Upper lobe of left lung (tissue), 6 donors: Measurements from ENCODE around the gene TTPAL. TPM values are rescaled to one million over a fixed set of nuclear protein-coding genes. Genes with fewer than 3 reads are reported as not detected.

Source experiments
- ATAC-seq, 2 donors: fragments of 200-7000 bp; cut with Tn5 transposase; one replicate each; pipeline ENCODE4 v1.9.1; 2022; ENCODE audit warnings: mild to moderate bottlenecking in 2 of 2, moderate library complexity in 2 of 2; ENCODE audit not compliant: low FRiP score in 2 of 2
- DNase-seq, 2 donors: peaks; one replicate each; pipeline ENCODE4 v3.0.0-alpha.2; 2019 to 2020
- H3K27ac ChIP-seq, 4 donors: fragments of 200-600 bp; sonication (generic); one replicate each; pipeline ENCODE4 v1.5.1; 2016 to 2019
- H3K27me3 ChIP-seq, 4 donors: fragments of 200-600 bp; sonication (generic); one replicate each; pipeline ENCODE4 v1.5.1; 2017 to 2019
- H3K36me3 ChIP-seq, 4 donors: fragments of 200-600 bp; sonication (generic); one replicate each; pipeline ENCODE4 v1.5.1; 2016 to 2019
- H3K4me1 ChIP-seq, 4 donors: fragments of 200-600 bp; sonication (generic); one replicate each; pipeline ENCODE4 v1.5.1; 2018 to 2019
- H3K4me3 ChIP-seq, 4 donors: fragments of 200-600 bp; sonication (generic); one replicate each; pipeline ENCODE4 v1.5.1; 2017 to 2019; ENCODE audit warnings: mild to moderate bottlenecking in 2 of 4, moderate library complexity in 1 of 4
- H3K9me3 ChIP-seq, 4 donors: fragments of 200-600 bp; sonication (generic); one replicate each; pipeline ENCODE4 v1.5.1; 2018 to 2019
- CTCF ChIP-seq, 6 experiments: fragments of 450-650 bp in 4 of 6; fragments of 200-600 bp in 2 of 6; sonication (generic) in 2 of 6; IDR thresholded peaks; one replicate each; pipeline ENCODE4 v1.5.1; 2016 to 2019; ENCODE audit warnings: antibody characterized with exemption in 6 of 6
- EP300 ChIP-seq, 4 donors: sonication (generic); formaldehyde crosslinking; IDR thresholded peaks; one replicate each; pipeline ENCODE4 v1.5.1; 2017; ENCODE audit warnings: antibody characterized with exemption in 4 of 4, control low read depth in 2 of 4
- POLR2A ChIP-seq, 4 donors: fragments of 450-650 bp; IDR thresholded peaks; one replicate each; pipeline ENCODE4 v1.5.1; 2016 to 2017; ENCODE audit warnings: antibody characterized with exemption in 4 of 4, mild to moderate bottlenecking in 2 of 4
- POLR2AphosphoS5 ChIP-seq, 2 donors: sonication (generic); formaldehyde crosslinking; IDR thresholded peaks; one replicate each; pipeline ENCODE4 v1.5.1; 2017; ENCODE audit warnings: antibody characterized with exemption in 2 of 2
- WGBS, 2 donors: methylation state at CpG; one replicate each; pipeline ENCODE4 v1.1.5; 2017 to 2018; 5-methylcytosine and 5-hydroxymethylcytosine counted together
- total RNA-seq, 6 donors: library from RNA; depleted of rRNA in 4 of 6; stranded (reverse); fragments of >200 nt in 4 of 6; gene quantifications; one replicate each; pipeline versions ENCODE4 v1.1.0 to v1.2.1, GENCODE V29; 2016 to 2021
- donor health status: DM: no; HTN: no; CAD: no; lungs with moderate emphysema.
- donor health status: DM: no; HTN: yes; CAD: no; lungs with severe emphysema.

Gene TTPAL
- total RNA-seq, 6 donors from 2014 or later: 9.4 to 12.2 (median 10.2) TPM

- no peak for DNase-seq
- no peaks in the 10 kb centered on the region for H3K36me3 ChIP-seq
- H3K9me3 ChIP-seq: no peaks in the 10 kb centered on the region
- no peak for TF ChIP-seq CTCF (IDR thresholded peaks at IDR 0.05)
- TF ChIP-seq POLR2A (IDR thresholded peaks at IDR 0.05): no peak
- TF ChIP-seq POLR2AphosphoS5 (IDR thresholded peaks at IDR 0.05): no peak
- no peak for TF ChIP-seq EP300 (IDR thresholded peaks at IDR 0.05)
- H3K4me3 ChIP-seq: no peak overlapping the region
- no peaks in the 10 kb centered on the region for H3K27me3 ChIP-seq
- H3K4me1 ChIP-seq: peaks cover 0 to 2% (median 0%) of the 10 kb centered on the region in 4 donors
- no peak overlapping the region for H3K27ac ChIP-seq
- WGBS, 2 donors: 79 to 81% methylated on average over 5 of the region's 5 CpGs
- ATAC-seq: no peak
Measured at GRCh38 chr20:44461803-44462174, 13.9 kb upstream of the TTPAL start.

GRCh38 chr20:44463466-44463865 lies 12.2 kb upstream of the TTPAL start:
- DNase-seq (no peak), ATAC-seq (no peak)
- 79 to 84% methylated on average over 5 of the region's 5 CpGs for WGBS, 2 donors
- no peak overlapping the region for H3K4me3 ChIP-seq
- H3K27me3 ChIP-seq: no peaks in the 10 kb centered on the region
- H3K4me1 ChIP-seq: peaks cover 0 to 4% (median 0%) of the 10 kb centered on the region in 4 donors
- no peak overlapping the region for H3K27ac ChIP-seq
- H3K36me3 ChIP-seq: no peaks in the 10 kb centered on the region
- no peak for TF ChIP-seq CTCF (IDR thresholded peaks at IDR 0.05)
- no peaks in the 10 kb centered on the region for H3K9me3 ChIP-seq

- H3K36me3 ChIP-seq: no peaks in the 10 kb centered on the region
- TF ChIP-seq POLR2A (IDR thresholded peaks at IDR 0.05) (no peak), EP300 (IDR thresholded peaks at IDR 0.05) (no peak), POLR2AphosphoS5 (IDR thresholded peaks at IDR 0.05) (no peak), CTCF (IDR thresholded peaks at IDR 0.05) (no peak)
- H3K4me3 ChIP-seq: no peak overlapping the region
- H3K27me3 ChIP-seq: no peaks in the 10 kb centered on the region
- no peak for DNase-seq
- ATAC-seq: no peak
- 82 to 89% methylated on average over 3 of the region's 3 CpGs for WGBS, 2 donors
- no peak overlapping the region for H3K27ac ChIP-seq
- H3K9me3 ChIP-seq: no peaks in the 10 kb centered on the region
- peaks cover 0 to 4% (median 0%) of the 10 kb centered on the region in 4 donors for H3K4me1 ChIP-seq
Measured at GRCh38 chr20:44464514-44464913, 11.2 kb upstream of the TTPAL start.

- Histone ChIP-seq H3K4me3 (no peak overlapping the region), H3K9me3 (no peaks in the 10 kb centered on the region), H3K27me3 (no peaks in the 10 kb centered on the region), H3K4me1 (peaks cover 0 to 4% (median 0%) of the 10 kb centered on the region in 4 donors), H3K27ac (peak overlapping the region in 1 of 4 donors; percentile 52), H3K36me3 (no peaks in the 10 kb centered on the region)
- TF ChIP-seq CTCF (IDR thresholded peaks at IDR 0.05) (no peak), POLR2AphosphoS5 (IDR thresholded peaks at IDR 0.05) (no peak)
- no peak for DNase-seq
- no peak for ATAC-seq
- 52 to 56% methylated on average over 3 of the region's 3 CpGs for WGBS, 2 donors
Measured at GRCh38 chr20:44465001-44465560, 10.6 kb upstream of the TTPAL start.

GRCh38 chr20:44467289-44467883 lies 8.3 kb upstream of the TTPAL start:
- no peak overlapping the region for H3K27ac ChIP-seq

More at GRCh38 chr20:44467289-44467883, 8.3 kb upstream of the TTPAL start:
- DNase-seq: no peak
- H3K9me3 ChIP-seq: no peaks in the 10 kb centered on the region
- no peaks in the 10 kb centered on the region for H3K36me3 ChIP-seq
- peak in 1 of 2 donors; percentile 61 for ATAC-seq
- H3K27me3 ChIP-seq: no peaks in the 10 kb centered on the region
- WGBS, 2 donors: 73 to 80% methylated on average over 9 to 12 of the region's 12 CpGs
- TF ChIP-seq CTCF (IDR thresholded peaks at IDR 0.05): no peak
- peak in 3 of 4 donors; percentile 9 to 72 (median 65) for TF ChIP-seq EP300 (IDR thresholded peaks at IDR 0.05)
- peak in 1 of 2 donors; percentile 25 for TF ChIP-seq POLR2AphosphoS5 (IDR thresholded peaks at IDR 0.05)
- H3K4me3 ChIP-seq: no peak overlapping the region
- peaks cover 0 to 4% (median 0%) of the 10 kb centered on the region in 4 donors for H3K4me1 ChIP-seq
